Measurements from ENCODE around the gene EPS8L1.

DNA sequence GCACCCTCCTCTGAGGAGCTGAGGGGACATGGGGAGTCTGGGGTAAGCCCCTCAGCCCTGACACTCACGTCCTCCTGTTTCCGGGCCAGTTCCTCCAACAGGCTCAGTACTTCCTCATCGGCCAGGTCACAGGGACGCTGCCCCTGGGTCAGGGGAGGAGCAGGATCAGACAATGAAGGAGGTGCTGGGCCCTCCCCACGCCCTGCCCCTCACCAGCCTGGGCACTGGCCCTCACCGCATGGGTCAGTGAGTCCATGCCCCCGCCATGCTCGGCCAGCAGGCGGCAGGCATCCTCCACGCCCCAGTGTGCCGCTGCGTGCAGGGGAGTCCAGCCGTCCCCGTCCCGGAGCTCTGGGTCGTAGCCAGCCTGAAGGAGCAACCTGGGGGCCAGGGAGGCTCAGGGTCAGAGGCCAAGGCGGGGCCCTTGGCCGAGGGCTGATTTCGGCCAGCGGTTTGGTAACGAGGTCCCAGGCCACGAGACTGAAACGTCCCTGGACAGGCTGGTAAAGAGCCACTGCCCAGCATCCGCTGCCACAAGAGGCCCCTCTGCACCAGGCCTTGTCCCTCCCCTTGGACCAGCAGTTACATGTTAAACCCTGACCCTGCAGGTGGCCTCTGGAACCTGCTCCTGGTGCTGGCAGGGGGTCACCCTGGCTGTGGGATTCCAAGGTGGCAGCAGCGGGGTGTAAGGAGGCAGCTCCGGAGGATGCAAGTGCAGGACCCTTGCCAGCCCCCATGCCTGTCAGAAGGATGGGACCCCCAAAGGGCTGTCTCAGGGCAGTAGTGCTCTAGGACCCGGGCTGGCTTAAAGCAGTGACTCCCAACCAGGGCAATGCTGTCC, 23.3 kb downstream of the EPS8L1 start:
- TF ChIP-seq, protein P1, sequence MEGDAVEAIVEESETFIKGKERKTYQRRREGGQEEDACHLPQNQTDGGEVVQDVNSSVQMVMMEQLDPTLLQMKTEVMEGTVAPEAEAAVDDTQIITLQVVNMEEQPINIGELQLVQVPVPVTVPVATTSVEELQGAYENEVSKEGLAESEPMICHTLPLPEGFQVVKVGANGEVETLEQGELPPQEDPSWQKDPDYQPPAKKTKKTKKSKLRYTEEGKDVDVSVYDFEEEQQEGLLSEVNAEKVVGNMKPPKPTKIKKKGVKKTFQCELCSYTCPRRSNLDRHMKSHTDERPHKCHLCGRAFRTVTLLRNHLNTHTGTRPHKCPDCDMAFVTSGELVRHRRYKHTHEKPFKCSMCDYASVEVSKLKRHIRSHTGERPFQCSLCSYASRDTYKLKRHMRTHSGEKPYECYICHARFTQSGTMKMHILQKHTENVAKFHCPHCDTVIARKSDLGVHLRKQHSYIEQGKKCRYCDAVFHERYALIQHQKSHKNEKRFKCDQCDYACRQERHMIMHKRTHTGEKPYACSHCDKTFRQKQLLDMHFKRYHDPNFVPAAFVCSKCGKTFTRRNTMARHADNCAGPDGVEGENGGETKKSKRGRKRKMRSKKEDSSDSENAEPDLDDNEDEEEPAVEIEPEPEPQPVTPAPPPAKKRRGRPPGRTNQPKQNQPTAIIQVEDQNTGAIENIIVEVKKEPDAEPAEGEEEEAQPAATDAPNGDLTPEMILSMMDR (conservative IDR thresholded peaks at IDR 0.05), result no peak; the same call in 1 of the 2 replicates
- TF ChIP-seq EZH2 (IDR thresholded peaks at IDR 0.05; ENCODE audit: low read depth), result no peak

All from PC-9 (cell line).